Mesenchymal stem cell (in vitro differentiated cells and primary cell): ENCODE measurements around the gene TRAF3IP1.

Experiments
- DNase-seq: peaks from one replicate; pipeline ENCODE4 v3.0.0-alpha.2; 2013
- H2AFZ ChIP-seq: one replicate; pipeline ENCODE4 v1.6.1; 2013; ENCODE audit warnings: low read depth, mild to moderate bottlenecking, control low read depth, inconsistent platforms, low read length, moderate library complexity
- H2AK5ac ChIP-seq: 2 replicates; pipeline ENCODE4 v1.6.1; 2013; ENCODE audit warnings: low read length, moderate library complexity, mild to moderate bottlenecking, inconsistent platforms; ENCODE audit not compliant: severe bottlenecking
- H2BK120ac ChIP-seq: one replicate; pipeline ENCODE4 v1.6.1; 2013; ENCODE audit warnings: low read depth, mild to moderate bottlenecking, inconsistent platforms, low read length, moderate library complexity
- H2BK12ac ChIP-seq, 2 experiments: one replicate each; pipeline ENCODE4 v1.6.1; 2013; ENCODE audit warnings: inconsistent platforms in 2 of 2, low read length in 2 of 2, mild to moderate bottlenecking in 2 of 2, moderate library complexity in 2 of 2, control low read depth in 1 of 2
- H2BK15ac ChIP-seq: one replicate; pipeline ENCODE4 v1.6.1; 2013; ENCODE audit warnings: mild to moderate bottlenecking, low read depth, inconsistent platforms; ENCODE audit not compliant: poor library complexity, severe bottlenecking
- H2BK5ac ChIP-seq: 2 replicates; pipeline ENCODE4 v1.6.1; 2013; ENCODE audit warnings: low read depth, mild to moderate bottlenecking, low read length, control low read depth, inconsistent platforms; ENCODE audit not compliant: poor library complexity, severe bottlenecking
- H3K14ac ChIP-seq, 2 experiments: one replicate each; pipeline ENCODE4 v1.6.1; 2013; ENCODE audit warnings: inconsistent platforms in 2 of 2, low read length in 2 of 2, control low read depth in 1 of 2, mild to moderate bottlenecking in 1 of 2, moderate library complexity in 1 of 2
- H3K18ac ChIP-seq, 2 experiments: one replicate each; pipeline ENCODE4 v1.6.1; 2013; ENCODE audit warnings: inconsistent platforms in 2 of 2, low read length in 2 of 2, control low read depth in 1 of 2, low read depth in 1 of 2, mild to moderate bottlenecking in 1 of 2
- H3K23ac ChIP-seq, 2 experiments: one replicate each; pipeline ENCODE4 v1.6.1; 2013; ENCODE audit warnings: inconsistent platforms in 2 of 2, low read length in 2 of 2, mild to moderate bottlenecking in 2 of 2, moderate library complexity in 2 of 2, control low read depth in 1 of 2
- H3K27ac ChIP-seq: 2 replicates; pipeline ENCODE4 v1.5.1; 2013; ENCODE audit warnings: mild to moderate bottlenecking, moderate library complexity, low read length, control low read depth, inconsistent platforms; ENCODE audit not compliant: poor library complexity, severe bottlenecking
- H3K27me3 ChIP-seq, 2 experiments: 2 replicates each; pipeline versions ENCODE4 v1.6.1 to v1.7.0; 2013; ENCODE audit warnings: low read length in 2 of 2, mild to moderate bottlenecking in 2 of 2, moderate library complexity in 2 of 2, control low read depth in 1 of 2, inconsistent platforms in 1 of 2; ENCODE audit not compliant: control insufficient read depth in 1 of 2, insufficient read depth in 1 of 2
- H3K36me3 ChIP-seq, 2 experiments: 2 replicates each; pipeline versions ENCODE4 v1.6.1 to v1.7.0; 2013; ENCODE audit warnings: low read length in 2 of 2, control low read depth in 1 of 2, inconsistent platforms in 1 of 2, low read depth in 1 of 2, mild to moderate bottlenecking in 1 of 2; ENCODE audit not compliant: insufficient read depth in 2 of 2, control insufficient read depth in 1 of 2
- H3K4ac ChIP-seq, 2 experiments: one replicate each; pipeline ENCODE4 v1.6.1; 2013; ENCODE audit warnings: inconsistent platforms in 2 of 2, low read length in 2 of 2, mild to moderate bottlenecking in 2 of 2, moderate library complexity in 2 of 2, control low read depth in 1 of 2, low read depth in 1 of 2
- H3K4me1 ChIP-seq: 2 replicates; pipeline ENCODE4 v1.6.1; 2013; ENCODE audit warnings: low read depth, low read length, control low read depth; ENCODE audit not compliant: control insufficient read depth, insufficient read depth
- H3K4me2 ChIP-seq: 2 replicates; pipeline ENCODE4 v1.6.1; 2013; ENCODE audit warnings: low read length, mild to moderate bottlenecking, inconsistent platforms; ENCODE audit not compliant: poor library complexity, severe bottlenecking
- H3K4me3 ChIP-seq, 2 experiments: 2 replicates each; pipeline versions ENCODE4 v1.5.1 to v1.7.0; 2013; ENCODE audit warnings: low read length in 2 of 2, mild to moderate bottlenecking in 2 of 2, control low read depth in 1 of 2, low read depth in 1 of 2; ENCODE audit not compliant: insufficient read depth in 1 of 2
- H3K79me1 ChIP-seq: replicated peaks from 2 replicates; pipeline ENCODE4 v1.6.1; 2013; ENCODE audit warnings: mild to moderate bottlenecking, control low read depth, low read length, inconsistent platforms; ENCODE audit not compliant: poor library complexity, severe bottlenecking
- H3K9ac ChIP-seq: 2 replicates; pipeline ENCODE4 v1.7.0; 2013; ENCODE audit warnings: mild to moderate bottlenecking, low read length, moderate library complexity
- H3K9me3 ChIP-seq: 2 replicates; pipeline ENCODE4 v1.7.0; 2013; ENCODE audit warnings: mild to moderate bottlenecking, low read length; ENCODE audit not compliant: control insufficient read depth
- H4K8ac ChIP-seq: one replicate; pipeline ENCODE4 v1.6.1; 2013; ENCODE audit warnings: inconsistent platforms, mild to moderate bottlenecking, low read length, moderate library complexity
- H4K91ac ChIP-seq: one replicate; pipeline ENCODE4 v1.6.1; 2013; ENCODE audit warnings: mild to moderate bottlenecking, low read length, inconsistent platforms
- WGBS: methylation state at CpG from one replicate; pipeline ENCODE4 v1.1.7; 2013; ENCODE audit warnings: mixed read lengths; 5-methylcytosine and 5-hydroxymethylcytosine counted together

TRAF3IP1 gene

DNA sequence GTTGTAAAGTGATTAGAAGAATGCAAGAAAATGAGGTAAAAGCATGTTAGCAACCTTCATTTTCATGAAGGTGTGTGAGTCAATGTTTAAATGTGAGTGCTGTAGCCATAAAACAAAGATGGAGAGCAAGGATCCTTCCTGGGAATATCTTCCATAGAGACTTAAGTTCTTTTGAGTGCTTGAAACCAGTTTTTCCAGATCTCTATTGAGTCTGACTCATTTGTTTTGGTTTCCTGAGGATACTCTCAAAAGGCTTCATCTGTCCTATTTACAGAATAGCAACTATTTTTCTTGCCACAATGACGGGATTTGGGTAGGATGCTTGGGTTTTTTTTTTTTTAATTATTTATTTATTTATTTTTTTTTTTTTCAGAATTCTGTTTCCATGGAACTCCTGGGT, 60.5 kb downstream of the TRAF3IP1 start:
- no peak overlapping the region for H2AK5ac ChIP-seq
- H2AFZ ChIP-seq = no peak overlapping the region
- no peak overlapping the region for H3K9ac ChIP-seq
- no CpG with 5 or more reads among the region's 1 CpG for WGBS
- no peak overlapping the region for H2BK120ac ChIP-seq
- H4K8ac ChIP-seq = no peak overlapping the region
- no peak overlapping the region for H2BK15ac ChIP-seq
- H3K4ac ChIP-seq = no peak overlapping the region
- H3K9me3 ChIP-seq = no peaks in the 10 kb centered on the region
- H3K18ac ChIP-seq = no peak overlapping the region
- H4K91ac ChIP-seq = no peak overlapping the region
- H2BK5ac ChIP-seq = no peak overlapping the region
- H3K79me1 ChIP-seq = peaks cover 13% of the 10 kb centered on the region
- H3K27me3 ChIP-seq = no peaks in the 10 kb centered on the region
- peaks cover 20 to 22% of the 10 kb centered on the region in 2 experiments for H3K36me3 ChIP-seq
- no peak overlapping the region for H2BK12ac ChIP-seq
- no peak overlapping the region for H3K23ac ChIP-seq
- peak; percentile 76 for DNase-seq
- no peak overlapping the region for H3K4me3 ChIP-seq
- H3K14ac ChIP-seq = no peak overlapping the region
- H3K4me1 ChIP-seq = peaks cover 16% of the 10 kb centered on the region
- no peak overlapping the region for H3K27ac ChIP-seq
- no peak overlapping the region for H3K4me2 ChIP-seq

- no peak overlapping the region for H4K91ac ChIP-seq
- peaks cover 12% of the 10 kb centered on the region for H3K79me1 ChIP-seq
- no peak overlapping the region for H3K27ac ChIP-seq
- no peak overlapping the region for H3K4me2 ChIP-seq
- peaks cover 16% of the 10 kb centered on the region for H3K4me1 ChIP-seq
- no peaks in the 10 kb centered on the region for H3K27me3 ChIP-seq
- no peak overlapping the region for H3K9ac ChIP-seq
- H2AK5ac ChIP-seq = no peak overlapping the region
- no peak overlapping the region for H3K18ac ChIP-seq
- H4K8ac ChIP-seq = no peak overlapping the region
- H3K9me3 ChIP-seq = no peaks in the 10 kb centered on the region
- DNase-seq = no peak
- no peak overlapping the region for H3K14ac ChIP-seq
- no peak overlapping the region for H2BK15ac ChIP-seq
- H2BK12ac ChIP-seq = no peak overlapping the region
- H3K4me3 ChIP-seq = no peak overlapping the region
- no peak overlapping the region for H2AFZ ChIP-seq
- H2BK120ac ChIP-seq = no peak overlapping the region
- H3K4ac ChIP-seq = peak overlapping the region in 1 of 2 experiments; percentile 13
- WGBS = 96% methylated on average over 16 of the region's 16 CpGs
- H3K36me3 ChIP-seq = peaks cover 20 to 22% of the 10 kb centered on the region in 2 experiments
- no peak overlapping the region for H2BK5ac ChIP-seq
- H3K23ac ChIP-seq = no peak overlapping the region
Observed at GRCh38 chr2:238381341-238382115, 61.2 kb downstream of the TRAF3IP1 start.

- H3K9me3 ChIP-seq = no peaks in the 10 kb centered on the region
- H2AK5ac ChIP-seq = no peak overlapping the region
- peaks cover 16% of the 10 kb centered on the region for H3K4me1 ChIP-seq
- H3K4ac ChIP-seq = no peak overlapping the region
- 91% methylated on average over 5 of the region's 5 CpGs for WGBS
- no peak overlapping the region for H3K9ac ChIP-seq
- peaks cover 9% of the 10 kb centered on the region for H3K79me1 ChIP-seq
- H4K91ac ChIP-seq = no peak overlapping the region
- H3K18ac ChIP-seq = no peak overlapping the region
- H2BK120ac ChIP-seq = no peak overlapping the region
- no peaks in the 10 kb centered on the region for H3K27me3 ChIP-seq
- H3K36me3 ChIP-seq = peaks cover 20 to 22% of the 10 kb centered on the region in 2 experiments
- H3K14ac ChIP-seq = no peak overlapping the region
- no peak overlapping the region for H2BK15ac ChIP-seq
- no peak overlapping the region for H2BK12ac ChIP-seq
- DNase-seq = no peak
- no peak overlapping the region for H3K23ac ChIP-seq
- H3K27ac ChIP-seq = no peak overlapping the region
- no peak overlapping the region for H3K4me2 ChIP-seq
- H2AFZ ChIP-seq = no peak overlapping the region
- H2BK5ac ChIP-seq = no peak overlapping the region
- no peak overlapping the region for H4K8ac ChIP-seq
- no peak overlapping the region for H3K4me3 ChIP-seq
Observed at GRCh38 chr2:238382381-238382781, 62.1 kb downstream of the TRAF3IP1 start.

DNA sequence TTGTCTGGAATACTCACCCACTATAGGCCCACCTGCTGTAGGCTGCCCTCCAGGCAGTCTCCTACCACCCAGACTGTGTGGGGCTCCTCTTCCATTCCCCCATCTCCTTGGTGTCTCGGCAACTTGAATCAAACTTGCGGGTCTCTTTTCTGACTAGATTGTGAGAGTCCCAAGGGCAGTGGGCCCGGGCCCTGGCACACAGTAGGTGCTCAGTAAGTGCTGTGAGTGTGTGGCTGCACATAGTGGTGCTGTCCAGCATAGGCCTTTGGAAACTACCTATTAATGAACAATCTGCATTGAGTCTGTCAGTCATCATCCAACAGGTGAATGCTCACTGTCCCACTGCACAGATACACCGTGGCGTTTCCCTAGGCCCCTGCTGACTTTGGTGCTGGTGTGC, 62.8 kb downstream of the TRAF3IP1 start:
- no peak overlapping the region for H3K4ac ChIP-seq
- no peak overlapping the region for H3K27ac ChIP-seq
- no peak overlapping the region for H2AK5ac ChIP-seq
- H3K4me3 ChIP-seq = no peak overlapping the region
- no peak overlapping the region for H4K8ac ChIP-seq
- H3K9me3 ChIP-seq = no peaks in the 10 kb centered on the region
- H3K36me3 ChIP-seq = peaks cover 20 to 22% of the 10 kb centered on the region in 2 experiments
- no peak overlapping the region for H2AFZ ChIP-seq
- H3K9ac ChIP-seq = no peak overlapping the region
- no peak overlapping the region for H2BK12ac ChIP-seq
- H4K91ac ChIP-seq = no peak overlapping the region
- H3K14ac ChIP-seq = no peak overlapping the region
- peaks cover 16% of the 10 kb centered on the region for H3K4me1 ChIP-seq
- no peak overlapping the region for H3K18ac ChIP-seq
- no peak for DNase-seq
- H3K4me2 ChIP-seq = no peak overlapping the region
- no peaks in the 10 kb centered on the region for H3K27me3 ChIP-seq
- over 99% methylated on average over 5 of the region's 5 CpGs for WGBS
- no peak overlapping the region for H2BK120ac ChIP-seq
- H3K79me1 ChIP-seq = peaks cover 9% of the 10 kb centered on the region
- no peak overlapping the region for H2BK15ac ChIP-seq
- H2BK5ac ChIP-seq = no peak overlapping the region
- no peak overlapping the region for H3K23ac ChIP-seq
